Measurements from ENCODE around the gene SLC44A3. TPM values are rescaled to one million over a fixed set of nuclear protein-coding genes. Genes with fewer than 3 reads are reported as not detected.
A peak's percentile ranks its signal among the peaks of the same experiment; 100 is the strongest.

Gene SLC44A3
- polyA plus RNA-seq, 1 of the 3 experiments (the other 2 are of a cell fraction), result 2.6 TPM

- peaks cover 2% of the 10 kb centered on the region for H3F3A ChIP-seq (replicated peaks; ENCODE audit: insufficient read depth)
- no peak overlapping the region for H3K27ac ChIP-seq (ENCODE audit: low read depth in 2 of 2, low read length in 1 of 2)
- no peak overlapping the region for H2AFZ ChIP-seq (ENCODE audit: low read depth)
- POLR2A ChIA-PET, result no interaction called here
- no peak overlapping the region for H3K9ac ChIP-seq
- no peaks in the 10 kb centered on the region for H3K9me2 ChIP-seq
- H3K79me2 ChIP-seq (ENCODE audit: insufficient read depth), result no peaks in the 10 kb centered on the region
- DNase-seq, result peak; percentile 63
- H3K4me3 ChIP-seq (ENCODE audit: low read depth in 2 of 2, low read length in 1 of 2), result no peak overlapping the region
- TF ChIP-seq SMC3 (IDR thresholded peaks at IDR 0.05; ENCODE audit: low read depth, low read length), result peak; percentile 94
- peak; percentile 97 for TF ChIP-seq CTCF (IDR thresholded peaks at IDR 0.05)
- TF ChIP-seq TEAD4 (IDR thresholded peaks at IDR 0.05; ENCODE audit: borderline replicate concordance, insufficient read depth), result no peak
- TF ChIP-seq TAF1 (IDR thresholded peaks at IDR 0.05; ENCODE audit: borderline replicate concordance, low read depth, low read length), result no peak
- peak; percentile 97 for TF ChIP-seq RAD21 (IDR thresholded peaks at IDR 0.05; ENCODE audit: low read length)
- H4K20me1 ChIP-seq (ENCODE audit: insufficient read depth), result no peaks in the 10 kb centered on the region
- H3K4me1 ChIP-seq (ENCODE audit: control insufficient read depth in 1 of 2, insufficient read depth in 2 of 2, low read depth in 1 of 2, low read length in 1 of 2), result peaks cover 6 to 29% of the 10 kb centered on the region in 2 experiments; a peak in 3 of 4 replicates
- H3K27me3 ChIP-seq (ENCODE audit: insufficient read depth), result no peaks in the 10 kb centered on the region
- H3K36me3 ChIP-seq (replicated peaks in 1 of 2; ENCODE audit: control insufficient read depth in 1 of 2, insufficient read depth in 2 of 2, low read length in 1 of 2), result no peaks in the 10 kb centered on the region
- WGBS (ENCODE audit: low lambda C conversion rate), result 35% methylated on average over 4 of the region's 4 CpGs
- no peaks in the 10 kb centered on the region for H3K9me3 ChIP-seq
- CTCF ChIA-PET, result interaction anchor here (0.6 to 6.9 kb wide), 68 partner anchors 9 to 808 kb away, joined by 3 to 82 read pairs (median 4); partner anchors contain the start of genes ABCD3 and F3
- no peak overlapping the region for H3K4me2 ChIP-seq
These were observed 14.2 kb upstream of the SLC44A3 start for GRCh38 chr1:94805912-94806311.

GRCh38 chr1:94806441-94806871, 13.7 kb upstream of the SLC44A3 start:
- Histone ChIP-seq H3K9ac (no peak overlapping the region), H3K9me3 (no peaks in the 10 kb centered on the region), H3K27me3 (ENCODE audit: insufficient read depth) (no peaks in the 10 kb centered on the region), H3K4me3 (ENCODE audit: low read depth in 2 of 2, low read length in 1 of 2) (no peak overlapping the region), H4K20me1 (ENCODE audit: insufficient read depth) (no peaks in the 10 kb centered on the region), H2AFZ (ENCODE audit: low read depth) (no peak overlapping the region; the same call in 1 of the 2 replicates), H3K4me2 (no peak overlapping the region), H3K9me2 (no peaks in the 10 kb centered on the region), H3K79me2 (ENCODE audit: insufficient read depth) (no peaks in the 10 kb centered on the region), H3K36me3 (replicated peaks in 1 of 2; ENCODE audit: control insufficient read depth in 1 of 2, insufficient read depth in 2 of 2, low read length in 1 of 2) (no peaks in the 10 kb centered on the region), H3K27ac (ENCODE audit: low read depth in 2 of 2, low read length in 1 of 2) (no peak overlapping the region), H3K4me1 (ENCODE audit: control insufficient read depth in 1 of 2, insufficient read depth in 2 of 2, low read depth in 1 of 2, low read length in 1 of 2) (peaks cover 4 to 29% of the 10 kb centered on the region in 2 experiments; a peak in 3 of 4 replicates), H3F3A (replicated peaks; ENCODE audit: insufficient read depth) (peaks cover 2% of the 10 kb centered on the region)
- TF ChIP-seq USF1 (IDR thresholded peaks at IDR 0.05; ENCODE audit: borderline replicate concordance, low read depth) (no peak), FOSL2 (IDR thresholded peaks at IDR 0.05; ENCODE audit: borderline replicate concordance, low read depth) (no peak), TAF1 (IDR thresholded peaks at IDR 0.05; ENCODE audit: borderline replicate concordance, low read depth, low read length) (no peak), RXRA (IDR thresholded peaks at IDR 0.05; ENCODE audit: borderline replicate concordance, low read depth) (no peak), RCOR1 (IDR thresholded peaks at IDR 0.05; ENCODE audit: low read length) (no peak)
- ChIA-PET CTCF (interaction anchor here (0.6 to 6.9 kb wide), 53 partner anchors 8 to 807 kb away, joined by 3 to 82 read pairs (median 4); partner anchors contain the start of genes ALG14 and F3), POLR2A (no interaction called here)
- no peak for DNase-seq
- WGBS (ENCODE audit: low lambda C conversion rate), result 67% methylated on average over 6 of the region's 6 CpGs

Measured in SK-N-SH (cell line).